Measurements from ENCODE around the gene MED13L. TPM values are rescaled to one million over a fixed set of nuclear protein-coding genes. Genes with fewer than 3 reads are reported as not detected.

Gene MED13L
- total RNA-seq, 2 experiments from 2014 or later: 203 to 208 TPM

- Mint-ChIP-seq H3K27ac (peak overlapping the region; percentile 31), H3K27me3 (no peaks in the 10 kb centered on the region)
- DNase-seq: no peak
Observed at GRCh38 chr12:116130431-116130830, 147.1 kb downstream of the MED13L start.

DNA sequence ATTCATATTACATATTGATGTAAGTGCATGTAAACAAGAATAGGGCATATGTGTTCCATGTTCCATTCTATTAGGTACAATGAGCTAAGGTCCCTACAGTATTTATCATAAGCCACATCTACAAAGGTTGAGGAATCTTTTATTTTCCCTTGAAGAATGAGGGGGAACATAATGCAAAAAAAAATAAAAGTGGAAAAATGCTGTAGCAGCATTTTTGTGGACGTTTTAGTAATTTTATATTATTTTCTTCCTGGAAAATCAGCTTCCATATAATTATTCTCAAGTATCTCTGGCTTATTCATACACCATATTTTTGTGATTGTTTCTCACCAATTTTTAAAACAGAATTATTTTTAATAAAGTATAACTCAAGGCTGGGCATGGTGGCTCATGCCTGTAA lies 148.7 kb downstream of the MED13L start:
- ChIA-PET POLR2A (interaction anchor here (0.7 kb wide), 2 partner anchors 12 to 306 kb away, joined by 3 read pairs; no protein-coding TSS in a partner anchor), CTCF (no interaction called here)
- H3K9me3 Mint-ChIP-seq: no peaks in the 10 kb centered on the region
- Histone ChIP-seq H3K4me1 (ENCODE audit: insufficient read depth, low read length) (peaks cover 16% of the 10 kb centered on the region), H3K27me3 (ENCODE audit: control insufficient read depth in 1 of 2, insufficient read depth in 2 of 2, low read length in 2 of 2) (no peaks in the 10 kb centered on the region), H3K36me3 (ENCODE audit: insufficient read depth, low read length) (no peaks in the 10 kb centered on the region), H3K27ac (ENCODE audit: low read depth in 1 of 2, low read length in 2 of 2) (no peak overlapping the region), H3K9me3 (ENCODE audit: control insufficient read depth in 1 of 2, insufficient read depth in 1 of 2, low read length in 2 of 2) (no peaks in the 10 kb centered on the region), H3K4me3 (ENCODE audit: low read length) (no peak overlapping the region)
- no peak overlapping the region for H3K27ac Mint-ChIP-seq
- ATAC-seq (ENCODE audit: poor library complexity) (no peak), DNase-seq (no peak)
- H3K4me3 Mint-ChIP-seq: no peak overlapping the region
- H3K4me1 Mint-ChIP-seq (ENCODE audit: low read depth): peaks cover 82% of the 10 kb centered on the region
- no peaks in the 10 kb centered on the region for H3K27me3 Mint-ChIP-seq
- H3K36me3 Mint-ChIP-seq (ENCODE audit: low read depth): no peaks in the 10 kb centered on the region
- TF ChIP-seq, protein P1, sequence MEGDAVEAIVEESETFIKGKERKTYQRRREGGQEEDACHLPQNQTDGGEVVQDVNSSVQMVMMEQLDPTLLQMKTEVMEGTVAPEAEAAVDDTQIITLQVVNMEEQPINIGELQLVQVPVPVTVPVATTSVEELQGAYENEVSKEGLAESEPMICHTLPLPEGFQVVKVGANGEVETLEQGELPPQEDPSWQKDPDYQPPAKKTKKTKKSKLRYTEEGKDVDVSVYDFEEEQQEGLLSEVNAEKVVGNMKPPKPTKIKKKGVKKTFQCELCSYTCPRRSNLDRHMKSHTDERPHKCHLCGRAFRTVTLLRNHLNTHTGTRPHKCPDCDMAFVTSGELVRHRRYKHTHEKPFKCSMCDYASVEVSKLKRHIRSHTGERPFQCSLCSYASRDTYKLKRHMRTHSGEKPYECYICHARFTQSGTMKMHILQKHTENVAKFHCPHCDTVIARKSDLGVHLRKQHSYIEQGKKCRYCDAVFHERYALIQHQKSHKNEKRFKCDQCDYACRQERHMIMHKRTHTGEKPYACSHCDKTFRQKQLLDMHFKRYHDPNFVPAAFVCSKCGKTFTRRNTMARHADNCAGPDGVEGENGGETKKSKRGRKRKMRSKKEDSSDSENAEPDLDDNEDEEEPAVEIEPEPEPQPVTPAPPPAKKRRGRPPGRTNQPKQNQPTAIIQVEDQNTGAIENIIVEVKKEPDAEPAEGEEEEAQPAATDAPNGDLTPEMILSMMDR (IDR thresholded peaks at IDR 0.05): no peak
- intact Hi-C loops (cut with DNase I, micrococcal nuclease): no loop called here

More at GRCh38 chr12:116130431-116130830, 147.1 kb downstream of the MED13L start:
- Histone ChIP-seq H3K27ac (ENCODE audit: low read depth in 1 of 2, low read length in 2 of 2) (no peak overlapping the region), H3K4me1 (ENCODE audit: insufficient read depth, low read length) (peaks cover 16% of the 10 kb centered on the region), H3K36me3 (ENCODE audit: insufficient read depth, low read length) (no peaks in the 10 kb centered on the region), H3K9me3 (ENCODE audit: control insufficient read depth in 1 of 2, insufficient read depth in 1 of 2, low read length in 2 of 2) (no peaks in the 10 kb centered on the region), H3K27me3 (ENCODE audit: control insufficient read depth in 1 of 2, insufficient read depth in 2 of 2, low read length in 2 of 2) (no peaks in the 10 kb centered on the region), H3K4me3 (ENCODE audit: low read length) (no peak overlapping the region)
- no peak for ATAC-seq (ENCODE audit: poor library complexity)
- CTCF ChIA-PET: interaction anchor here (1.0 to 1.5 kb wide), 2 partner anchors 11 to 13 kb away, joined by 3 to 4 read pairs; no protein-coding TSS in a partner anchor
- H3K9me3 Mint-ChIP-seq: no peaks in the 10 kb centered on the region
- TF ChIP-seq, protein P1 (IDR thresholded peaks at IDR 0.05): no peak
- intact Hi-C loops (cut with DNase I, micrococcal nuclease): no loop called here
- POLR2A ChIA-PET: interaction anchor here (0.7 to 0.8 kb wide), 2 partner anchors 11 to 114 kb away, joined by 3 to 4 read pairs; no protein-coding TSS in a partner anchor
- H3K4me1 Mint-ChIP-seq (ENCODE audit: low read depth): peaks cover 87% of the 10 kb centered on the region
- H3K4me3 Mint-ChIP-seq: no peak overlapping the region
- no peaks in the 10 kb centered on the region for H3K36me3 Mint-ChIP-seq (ENCODE audit: low read depth)

DNA sequence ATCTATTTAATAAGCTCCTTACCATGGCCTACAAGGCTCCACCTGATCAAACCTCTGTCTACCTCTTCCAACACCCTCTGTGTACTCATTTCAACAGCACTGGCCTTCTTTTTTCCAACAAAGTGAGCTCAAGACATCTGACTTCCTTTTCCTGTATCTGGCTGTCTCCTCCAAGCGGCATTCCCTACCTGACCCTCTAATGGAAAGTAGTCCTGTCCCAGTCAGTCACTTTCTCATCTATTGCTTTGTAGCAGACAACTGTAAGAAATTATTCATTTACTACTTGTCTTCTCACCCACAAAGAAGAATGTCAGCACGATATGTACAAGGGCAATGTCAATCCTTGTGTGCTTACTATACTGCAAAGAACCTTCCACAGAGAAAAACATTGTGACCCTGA lies 149.6 kb downstream of the MED13L start:
- ATAC-seq (ENCODE audit: poor library complexity) (no peak), DNase-seq (no peak)
- Histone ChIP-seq H3K4me3 (ENCODE audit: low read length) (no peak overlapping the region), H3K4me1 (ENCODE audit: insufficient read depth, low read length) (peaks cover 13% of the 10 kb centered on the region), H3K27me3 (ENCODE audit: control insufficient read depth in 1 of 2, insufficient read depth in 2 of 2, low read length in 2 of 2) (no peaks in the 10 kb centered on the region), H3K27ac (ENCODE audit: low read depth in 1 of 2, low read length in 2 of 2) (no peak overlapping the region), H3K36me3 (ENCODE audit: insufficient read depth, low read length) (no peaks in the 10 kb centered on the region), H3K9me3 (ENCODE audit: control insufficient read depth in 1 of 2, insufficient read depth in 1 of 2, low read length in 2 of 2) (no peaks in the 10 kb centered on the region)
- no peak overlapping the region for H3K4me3 Mint-ChIP-seq
- TF ChIP-seq, protein P1 (IDR thresholded peaks at IDR 0.05): no peak
- H3K4me1 Mint-ChIP-seq (ENCODE audit: low read depth): peaks cover 82% of the 10 kb centered on the region
- H3K27ac Mint-ChIP-seq: no peak overlapping the region
- no peaks in the 10 kb centered on the region for H3K36me3 Mint-ChIP-seq (ENCODE audit: low read depth)
- ChIA-PET CTCF (interaction anchor here (1.9 kb wide), 1 partner anchor 20 kb away, joined by 6 read pairs; no protein-coding TSS in a partner anchor), POLR2A (interaction anchor here (1.3 kb wide), 1 partner anchor 18 kb away, joined by 3 read pairs; no protein-coding TSS in a partner anchor)
- H3K27me3 Mint-ChIP-seq: no peaks in the 10 kb centered on the region
- intact Hi-C loops (cut with DNase I, micrococcal nuclease): no loop called here
- H3K9me3 Mint-ChIP-seq: no peaks in the 10 kb centered on the region
